ENCODE results near the gene FUZ.

DNA sequence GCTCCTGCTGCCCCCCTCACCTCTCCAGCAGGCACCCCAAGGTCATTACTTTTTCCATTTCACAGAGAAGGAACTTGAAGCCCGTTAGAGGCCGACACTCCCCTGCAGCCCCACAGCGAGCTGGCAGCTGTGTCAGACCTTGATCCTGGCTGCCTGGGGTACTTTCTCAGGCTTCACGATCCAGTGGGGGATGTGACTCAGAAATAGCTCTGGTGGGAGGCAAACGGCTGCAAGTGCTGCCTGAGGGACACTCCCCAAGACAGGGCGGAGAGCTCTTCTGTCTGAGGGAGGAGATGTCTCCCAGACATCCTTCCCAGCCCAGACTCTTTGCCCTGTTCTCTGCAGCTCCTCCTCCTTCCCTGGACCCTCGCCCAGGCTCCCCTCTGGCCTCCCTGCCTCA, 54.8 kb downstream of the FUZ start:
- TF ChIP-seq, protein P1, sequence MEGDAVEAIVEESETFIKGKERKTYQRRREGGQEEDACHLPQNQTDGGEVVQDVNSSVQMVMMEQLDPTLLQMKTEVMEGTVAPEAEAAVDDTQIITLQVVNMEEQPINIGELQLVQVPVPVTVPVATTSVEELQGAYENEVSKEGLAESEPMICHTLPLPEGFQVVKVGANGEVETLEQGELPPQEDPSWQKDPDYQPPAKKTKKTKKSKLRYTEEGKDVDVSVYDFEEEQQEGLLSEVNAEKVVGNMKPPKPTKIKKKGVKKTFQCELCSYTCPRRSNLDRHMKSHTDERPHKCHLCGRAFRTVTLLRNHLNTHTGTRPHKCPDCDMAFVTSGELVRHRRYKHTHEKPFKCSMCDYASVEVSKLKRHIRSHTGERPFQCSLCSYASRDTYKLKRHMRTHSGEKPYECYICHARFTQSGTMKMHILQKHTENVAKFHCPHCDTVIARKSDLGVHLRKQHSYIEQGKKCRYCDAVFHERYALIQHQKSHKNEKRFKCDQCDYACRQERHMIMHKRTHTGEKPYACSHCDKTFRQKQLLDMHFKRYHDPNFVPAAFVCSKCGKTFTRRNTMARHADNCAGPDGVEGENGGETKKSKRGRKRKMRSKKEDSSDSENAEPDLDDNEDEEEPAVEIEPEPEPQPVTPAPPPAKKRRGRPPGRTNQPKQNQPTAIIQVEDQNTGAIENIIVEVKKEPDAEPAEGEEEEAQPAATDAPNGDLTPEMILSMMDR (IDR thresholded peaks at IDR 0.05): no peak
- TF ChIP-seq POLR2A (IDR thresholded peaks at IDR 0.05): no peak
